ENCODE results near the gene PRRX2. TPM values are rescaled to one million over a fixed set of nuclear protein-coding genes. Genes with fewer than 3 reads are reported as not detected.

PRRX2 gene
- total RNA-seq, 1 experiment from 2014 or later: 10.7 TPM

DNA sequence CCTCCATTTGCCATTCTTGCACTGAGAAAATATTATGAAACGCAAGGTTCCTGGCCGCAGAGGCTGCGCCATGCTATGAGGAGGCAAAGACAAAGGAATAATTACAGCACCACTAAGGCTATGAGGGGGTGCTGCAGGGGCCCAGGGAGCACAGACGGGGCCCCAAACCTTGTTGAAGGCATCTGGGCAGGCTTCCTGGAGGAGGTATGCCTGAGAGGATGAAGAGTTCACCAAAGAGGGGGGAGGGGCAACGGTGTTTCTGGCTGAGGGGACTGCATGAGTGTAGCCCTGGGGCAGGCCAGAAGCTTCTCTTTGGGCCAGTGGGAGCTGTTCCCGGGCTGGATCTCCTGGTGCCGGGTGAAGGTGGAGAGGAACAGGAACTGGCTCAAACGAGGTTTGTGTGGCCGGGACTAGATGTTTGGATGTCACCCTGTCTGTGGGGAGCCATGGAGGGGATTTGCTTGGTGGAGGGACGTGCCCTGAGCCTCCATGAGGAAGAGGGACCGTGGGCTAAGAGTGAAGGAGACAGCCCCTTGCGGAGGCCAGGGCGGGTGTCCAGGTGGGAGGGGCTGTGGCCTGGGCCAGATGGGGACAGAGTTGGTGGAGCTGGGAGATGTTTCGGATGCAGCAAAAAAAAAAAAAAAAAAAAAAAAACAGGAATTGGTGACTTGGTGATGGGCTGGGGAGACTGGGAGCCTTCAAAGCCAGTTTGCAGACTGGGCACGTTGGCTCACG lies 59.2 kb downstream of the PRRX2 start (continued):
- no peak for TF ChIP-seq TEAD1 (CRISPR knock-in tag; IDR thresholded peaks at IDR 0.05)
- TF ChIP-seq, protein P1, sequence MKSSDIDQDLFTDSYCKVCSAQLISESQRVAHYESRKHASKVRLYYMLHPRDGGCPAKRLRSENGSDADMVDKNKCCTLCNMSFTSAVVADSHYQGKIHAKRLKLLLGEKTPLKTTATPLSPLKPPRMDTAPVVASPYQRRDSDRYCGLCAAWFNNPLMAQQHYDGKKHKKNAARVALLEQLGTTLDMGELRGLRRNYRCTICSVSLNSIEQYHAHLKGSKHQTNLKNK (CRISPR knock-in tag; IDR thresholded peaks at IDR 0.05): no peak

DNA sequence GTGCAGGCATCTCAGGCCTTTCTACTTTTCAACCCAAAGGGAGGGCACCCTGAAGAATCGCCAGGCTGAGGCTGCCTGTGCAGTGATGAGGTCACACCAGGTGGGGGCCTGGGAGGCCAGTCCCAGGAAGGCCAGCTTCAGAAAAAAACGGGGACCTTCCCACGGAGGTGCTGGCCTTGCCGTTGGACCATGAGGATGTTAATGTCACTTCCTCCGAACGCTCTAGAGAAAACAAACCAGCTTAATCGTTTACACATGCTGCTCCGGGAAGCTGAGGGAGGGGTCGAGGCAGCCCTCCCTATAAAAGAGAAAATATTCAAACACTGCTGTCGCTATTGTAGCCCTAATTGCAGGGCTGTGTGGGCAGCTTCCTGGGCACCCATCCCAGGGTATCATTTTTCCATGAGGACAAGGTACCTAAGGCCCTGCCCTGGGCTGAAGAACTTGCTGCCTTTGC lies 60.4 kb downstream of the PRRX2 start:
- DNase-seq (ENCODE audit: low spot score) (no peak), ATAC-seq (no peak)
- Mint-ChIP-seq H3K9me3 (no peaks in the 10 kb centered on the region), H3K4me3 (no peak overlapping the region), H3K36me3 (no peaks in the 10 kb centered on the region), H3K27ac (no peak overlapping the region), H3K4me1 (peaks cover 4% of the 10 kb centered on the region), H3K27me3 (ENCODE audit: low read depth) (no peaks in the 10 kb centered on the region)
- CTCF ChIA-PET: interaction anchor here (0.6 to 5.9 kb wide), 44 partner anchors 8 to 751 kb away, joined by 3 to 99 read pairs (median 5); partner anchors contain the start of genes ASB6, GPR107, NTMT1 and PRRX2
- POLR2A ChIA-PET: no interaction called here
- TF ChIP-seq, protein P2, sequence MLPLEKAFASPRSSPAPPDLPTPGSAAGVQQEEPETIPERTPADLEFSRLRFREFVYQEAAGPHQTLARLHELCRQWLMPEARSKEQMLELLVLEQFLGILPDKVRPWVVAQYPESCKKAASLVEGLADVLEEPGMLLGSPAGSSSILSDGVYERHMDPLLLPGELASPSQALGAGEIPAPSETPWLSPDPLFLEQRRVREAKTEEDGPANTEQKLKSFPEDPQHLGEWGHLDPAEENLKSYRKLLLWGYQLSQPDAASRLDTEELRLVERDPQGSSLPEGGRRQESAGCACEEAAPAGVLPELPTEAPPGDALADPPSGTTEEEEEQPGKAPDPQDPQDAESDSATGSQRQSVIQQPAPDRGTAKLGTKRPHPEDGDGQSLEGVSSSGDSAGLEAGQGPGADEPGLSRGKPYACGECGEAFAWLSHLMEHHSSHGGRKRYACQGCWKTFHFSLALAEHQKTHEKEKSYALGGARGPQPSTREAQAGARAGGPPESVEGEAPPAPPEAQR (CRISPR knock-in tag; IDR thresholded peaks at IDR 0.05): no peak
- no peak for TF ChIP-seq FOXK1 (CRISPR knock-in tag; IDR thresholded peaks at IDR 0.05)
- TF ChIP-seq, protein P3, sequence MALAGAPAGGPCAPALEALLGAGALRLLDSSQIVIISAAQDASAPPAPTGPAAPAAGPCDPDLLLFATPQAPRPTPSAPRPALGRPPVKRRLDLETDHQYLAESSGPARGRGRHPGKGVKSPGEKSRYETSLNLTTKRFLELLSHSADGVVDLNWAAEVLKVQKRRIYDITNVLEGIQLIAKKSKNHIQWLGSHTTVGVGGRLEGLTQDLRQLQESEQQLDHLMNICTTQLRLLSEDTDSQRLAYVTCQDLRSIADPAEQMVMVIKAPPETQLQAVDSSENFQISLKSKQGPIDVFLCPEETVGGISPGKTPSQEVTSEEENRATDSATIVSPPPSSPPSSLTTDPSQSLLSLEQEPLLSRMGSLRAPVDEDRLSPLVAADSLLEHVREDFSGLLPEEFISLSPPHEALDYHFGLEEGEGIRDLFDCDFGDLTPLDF (CRISPR knock-in tag; IDR thresholded peaks at IDR 0.05): no peak
- no peak for TF ChIP-seq TCF7 (CRISPR knock-in tag; IDR thresholded peaks at IDR 0.05; ENCODE audit: low read depth)
- no peak for TF ChIP-seq ZBTB21 (CRISPR knock-in tag; IDR thresholded peaks at IDR 0.05; ENCODE audit: borderline replicate concordance)
- TF ChIP-seq, protein P4, sequence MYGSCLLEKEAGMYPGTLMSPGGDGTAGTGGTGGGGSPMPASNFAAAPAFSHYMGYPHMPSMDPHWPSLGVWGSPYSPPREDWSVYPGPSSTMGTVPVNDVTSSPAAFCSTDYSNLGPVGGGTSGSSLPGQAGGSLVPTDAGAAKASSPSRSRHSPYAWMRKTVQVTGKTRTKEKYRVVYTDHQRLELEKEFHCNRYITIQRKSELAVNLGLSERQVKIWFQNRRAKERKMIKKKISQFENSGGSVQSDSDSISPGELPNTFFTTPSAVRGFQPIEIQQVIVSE (CRISPR knock-in tag; IDR thresholded peaks at IDR 0.05; ENCODE audit: borderline replicate concordance): no peak
- no peak for TF ChIP-seq FOXJ3 (CRISPR knock-in tag; IDR thresholded peaks at IDR 0.05; ENCODE audit: borderline replicate concordance)
- TF ChIP-seq, protein P5, sequence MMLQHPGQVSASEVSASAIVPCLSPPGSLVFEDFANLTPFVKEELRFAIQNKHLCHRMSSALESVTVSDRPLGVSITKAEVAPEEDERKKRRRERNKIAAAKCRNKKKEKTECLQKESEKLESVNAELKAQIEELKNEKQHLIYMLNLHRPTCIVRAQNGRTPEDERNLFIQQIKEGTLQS (CRISPR knock-in tag; conservative IDR thresholded peaks at IDR 0.05): no peak
- no peak for TF ChIP-seq ETV6 (CRISPR knock-in tag; IDR thresholded peaks at IDR 0.05)
- TF ChIP-seq, protein P6, sequence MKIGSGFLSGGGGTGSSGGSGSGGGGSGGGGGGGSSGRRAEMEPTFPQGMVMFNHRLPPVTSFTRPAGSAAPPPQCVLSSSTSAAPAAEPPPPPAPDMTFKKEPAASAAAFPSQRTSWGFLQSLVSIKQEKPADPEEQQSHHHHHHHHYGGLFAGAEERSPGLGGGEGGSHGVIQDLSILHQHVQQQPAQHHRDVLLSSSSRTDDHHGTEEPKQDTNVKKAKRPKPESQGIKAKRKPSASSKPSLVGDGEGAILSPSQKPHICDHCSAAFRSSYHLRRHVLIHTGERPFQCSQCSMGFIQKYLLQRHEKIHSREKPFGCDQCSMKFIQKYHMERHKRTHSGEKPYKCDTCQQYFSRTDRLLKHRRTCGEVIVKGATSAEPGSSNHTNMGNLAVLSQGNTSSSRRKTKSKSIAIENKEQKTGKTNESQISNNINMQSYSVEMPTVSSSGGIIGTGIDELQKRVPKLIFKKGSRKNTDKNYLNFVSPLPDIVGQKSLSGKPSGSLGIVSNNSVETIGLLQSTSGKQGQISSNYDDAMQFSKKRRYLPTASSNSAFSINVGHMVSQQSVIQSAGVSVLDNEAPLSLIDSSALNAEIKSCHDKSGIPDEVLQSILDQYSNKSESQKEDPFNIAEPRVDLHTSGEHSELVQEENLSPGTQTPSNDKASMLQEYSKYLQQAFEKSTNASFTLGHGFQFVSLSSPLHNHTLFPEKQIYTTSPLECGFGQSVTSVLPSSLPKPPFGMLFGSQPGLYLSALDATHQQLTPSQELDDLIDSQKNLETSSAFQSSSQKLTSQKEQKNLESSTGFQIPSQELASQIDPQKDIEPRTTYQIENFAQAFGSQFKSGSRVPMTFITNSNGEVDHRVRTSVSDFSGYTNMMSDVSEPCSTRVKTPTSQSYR (CRISPR knock-in tag; IDR thresholded peaks at IDR 0.05): no peak
- TF ChIP-seq, protein P7, sequence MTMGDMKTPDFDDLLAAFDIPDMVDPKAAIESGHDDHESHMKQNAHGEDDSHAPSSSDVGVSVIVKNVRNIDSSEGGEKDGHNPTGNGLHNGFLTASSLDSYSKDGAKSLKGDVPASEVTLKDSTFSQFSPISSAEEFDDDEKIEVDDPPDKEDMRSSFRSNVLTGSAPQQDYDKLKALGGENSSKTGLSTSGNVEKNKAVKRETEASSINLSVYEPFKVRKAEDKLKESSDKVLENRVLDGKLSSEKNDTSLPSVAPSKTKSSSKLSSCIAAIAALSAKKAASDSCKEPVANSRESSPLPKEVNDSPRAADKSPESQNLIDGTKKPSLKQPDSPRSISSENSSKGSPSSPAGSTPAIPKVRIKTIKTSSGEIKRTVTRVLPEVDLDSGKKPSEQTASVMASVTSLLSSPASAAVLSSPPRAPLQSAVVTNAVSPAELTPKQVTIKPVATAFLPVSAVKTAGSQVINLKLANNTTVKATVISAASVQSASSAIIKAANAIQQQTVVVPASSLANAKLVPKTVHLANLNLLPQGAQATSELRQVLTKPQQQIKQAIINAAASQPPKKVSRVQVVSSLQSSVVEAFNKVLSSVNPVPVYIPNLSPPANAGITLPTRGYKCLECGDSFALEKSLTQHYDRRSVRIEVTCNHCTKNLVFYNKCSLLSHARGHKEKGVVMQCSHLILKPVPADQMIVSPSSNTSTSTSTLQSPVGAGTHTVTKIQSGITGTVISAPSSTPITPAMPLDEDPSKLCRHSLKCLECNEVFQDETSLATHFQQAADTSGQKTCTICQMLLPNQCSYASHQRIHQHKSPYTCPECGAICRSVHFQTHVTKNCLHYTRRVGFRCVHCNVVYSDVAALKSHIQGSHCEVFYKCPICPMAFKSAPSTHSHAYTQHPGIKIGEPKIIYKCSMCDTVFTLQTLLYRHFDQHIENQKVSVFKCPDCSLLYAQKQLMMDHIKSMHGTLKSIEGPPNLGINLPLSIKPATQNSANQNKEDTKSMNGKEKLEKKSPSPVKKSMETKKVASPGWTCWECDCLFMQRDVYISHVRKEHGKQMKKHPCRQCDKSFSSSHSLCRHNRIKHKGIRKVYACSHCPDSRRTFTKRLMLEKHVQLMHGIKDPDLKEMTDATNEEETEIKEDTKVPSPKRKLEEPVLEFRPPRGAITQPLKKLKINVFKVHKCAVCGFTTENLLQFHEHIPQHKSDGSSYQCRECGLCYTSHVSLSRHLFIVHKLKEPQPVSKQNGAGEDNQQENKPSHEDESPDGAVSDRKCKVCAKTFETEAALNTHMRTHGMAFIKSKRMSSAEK (CRISPR knock-in tag; IDR thresholded peaks at IDR 0.05; ENCODE audit: borderline replicate concordance): no peak
- TF ChIP-seq, protein P8, sequence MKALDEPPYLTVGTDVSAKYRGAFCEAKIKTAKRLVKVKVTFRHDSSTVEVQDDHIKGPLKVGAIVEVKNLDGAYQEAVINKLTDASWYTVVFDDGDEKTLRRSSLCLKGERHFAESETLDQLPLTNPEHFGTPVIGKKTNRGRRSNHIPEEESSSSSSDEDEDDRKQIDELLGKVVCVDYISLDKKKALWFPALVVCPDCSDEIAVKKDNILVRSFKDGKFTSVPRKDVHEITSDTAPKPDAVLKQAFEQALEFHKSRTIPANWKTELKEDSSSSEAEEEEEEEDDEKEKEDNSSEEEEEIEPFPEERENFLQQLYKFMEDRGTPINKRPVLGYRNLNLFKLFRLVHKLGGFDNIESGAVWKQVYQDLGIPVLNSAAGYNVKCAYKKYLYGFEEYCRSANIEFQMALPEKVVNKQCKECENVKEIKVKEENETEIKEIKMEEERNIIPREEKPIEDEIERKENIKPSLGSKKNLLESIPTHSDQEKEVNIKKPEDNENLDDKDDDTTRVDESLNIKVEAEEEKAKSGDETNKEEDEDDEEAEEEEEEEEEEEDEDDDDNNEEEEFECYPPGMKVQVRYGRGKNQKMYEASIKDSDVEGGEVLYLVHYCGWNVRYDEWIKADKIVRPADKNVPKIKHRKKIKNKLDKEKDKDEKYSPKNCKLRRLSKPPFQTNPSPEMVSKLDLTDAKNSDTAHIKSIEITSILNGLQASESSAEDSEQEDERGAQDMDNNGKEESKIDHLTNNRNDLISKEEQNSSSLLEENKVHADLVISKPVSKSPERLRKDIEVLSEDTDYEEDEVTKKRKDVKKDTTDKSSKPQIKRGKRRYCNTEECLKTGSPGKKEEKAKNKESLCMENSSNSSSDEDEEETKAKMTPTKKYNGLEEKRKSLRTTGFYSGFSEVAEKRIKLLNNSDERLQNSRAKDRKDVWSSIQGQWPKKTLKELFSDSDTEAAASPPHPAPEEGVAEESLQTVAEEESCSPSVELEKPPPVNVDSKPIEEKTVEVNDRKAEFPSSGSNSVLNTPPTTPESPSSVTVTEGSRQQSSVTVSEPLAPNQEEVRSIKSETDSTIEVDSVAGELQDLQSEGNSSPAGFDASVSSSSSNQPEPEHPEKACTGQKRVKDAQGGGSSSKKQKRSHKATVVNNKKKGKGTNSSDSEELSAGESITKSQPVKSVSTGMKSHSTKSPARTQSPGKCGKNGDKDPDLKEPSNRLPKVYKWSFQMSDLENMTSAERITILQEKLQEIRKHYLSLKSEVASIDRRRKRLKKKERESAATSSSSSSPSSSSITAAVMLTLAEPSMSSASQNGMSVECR (CRISPR knock-in tag; IDR thresholded peaks at IDR 0.05; ENCODE audit: borderline replicate concordance): no peak
- no peak for TF ChIP-seq SMAD4 (CRISPR knock-in tag; IDR thresholded peaks at IDR 0.05)
- TF ChIP-seq, protein P9, sequence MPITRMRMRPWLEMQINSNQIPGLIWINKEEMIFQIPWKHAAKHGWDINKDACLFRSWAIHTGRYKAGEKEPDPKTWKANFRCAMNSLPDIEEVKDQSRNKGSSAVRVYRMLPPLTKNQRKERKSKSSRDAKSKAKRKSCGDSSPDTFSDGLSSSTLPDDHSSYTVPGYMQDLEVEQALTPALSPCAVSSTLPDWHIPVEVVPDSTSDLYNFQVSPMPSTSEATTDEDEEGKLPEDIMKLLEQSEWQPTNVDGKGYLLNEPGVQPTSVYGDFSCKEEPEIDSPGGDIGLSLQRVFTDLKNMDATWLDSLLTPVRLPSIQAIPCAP (CRISPR knock-in tag; IDR thresholded peaks at IDR 0.05): no peak

Measured in WTC11 (cell line).